ENCODE data around the gene DTWD1. TPM values are rescaled to one million over a fixed set of nuclear protein-coding genes. Genes with fewer than 3 reads are reported as not detected.
A peak's percentile ranks its signal among the peaks of the same experiment; 100 is the strongest.

Gene DTWD1
- total and polyA plus RNA-seq, 9 of the 15 experiments (the other 6 are each of a cell fraction or from before 2014, with no cell fraction given), result 23.1 to 76.4 (median 36.5) TPM

DNA sequence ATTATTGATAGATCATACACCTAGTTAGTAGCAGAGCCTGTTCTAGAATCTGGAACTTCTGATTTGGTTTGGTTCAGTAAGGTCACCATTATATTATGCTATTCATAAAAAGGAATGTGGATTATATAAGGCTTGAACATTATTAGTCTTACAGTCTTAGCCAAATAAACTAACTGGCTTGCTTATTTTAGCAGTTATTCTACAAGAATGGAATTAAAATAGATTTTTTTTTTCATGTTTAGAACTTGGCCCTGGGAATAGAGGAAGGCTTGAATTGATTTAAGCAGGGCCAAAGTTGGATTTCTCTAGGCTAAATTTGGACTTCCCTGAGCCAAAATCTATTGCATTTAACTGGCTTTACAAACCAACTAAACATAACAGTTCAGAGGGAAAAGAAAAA is 24.4 kb downstream of the DTWD1 start:
- no peak overlapping the region for H3K9ac ChIP-seq (ENCODE audit: insufficient read depth in 1 of 2, low read depth in 2 of 2, low read length in 2 of 2)
- TF ChIP-seq, protein P1, sequence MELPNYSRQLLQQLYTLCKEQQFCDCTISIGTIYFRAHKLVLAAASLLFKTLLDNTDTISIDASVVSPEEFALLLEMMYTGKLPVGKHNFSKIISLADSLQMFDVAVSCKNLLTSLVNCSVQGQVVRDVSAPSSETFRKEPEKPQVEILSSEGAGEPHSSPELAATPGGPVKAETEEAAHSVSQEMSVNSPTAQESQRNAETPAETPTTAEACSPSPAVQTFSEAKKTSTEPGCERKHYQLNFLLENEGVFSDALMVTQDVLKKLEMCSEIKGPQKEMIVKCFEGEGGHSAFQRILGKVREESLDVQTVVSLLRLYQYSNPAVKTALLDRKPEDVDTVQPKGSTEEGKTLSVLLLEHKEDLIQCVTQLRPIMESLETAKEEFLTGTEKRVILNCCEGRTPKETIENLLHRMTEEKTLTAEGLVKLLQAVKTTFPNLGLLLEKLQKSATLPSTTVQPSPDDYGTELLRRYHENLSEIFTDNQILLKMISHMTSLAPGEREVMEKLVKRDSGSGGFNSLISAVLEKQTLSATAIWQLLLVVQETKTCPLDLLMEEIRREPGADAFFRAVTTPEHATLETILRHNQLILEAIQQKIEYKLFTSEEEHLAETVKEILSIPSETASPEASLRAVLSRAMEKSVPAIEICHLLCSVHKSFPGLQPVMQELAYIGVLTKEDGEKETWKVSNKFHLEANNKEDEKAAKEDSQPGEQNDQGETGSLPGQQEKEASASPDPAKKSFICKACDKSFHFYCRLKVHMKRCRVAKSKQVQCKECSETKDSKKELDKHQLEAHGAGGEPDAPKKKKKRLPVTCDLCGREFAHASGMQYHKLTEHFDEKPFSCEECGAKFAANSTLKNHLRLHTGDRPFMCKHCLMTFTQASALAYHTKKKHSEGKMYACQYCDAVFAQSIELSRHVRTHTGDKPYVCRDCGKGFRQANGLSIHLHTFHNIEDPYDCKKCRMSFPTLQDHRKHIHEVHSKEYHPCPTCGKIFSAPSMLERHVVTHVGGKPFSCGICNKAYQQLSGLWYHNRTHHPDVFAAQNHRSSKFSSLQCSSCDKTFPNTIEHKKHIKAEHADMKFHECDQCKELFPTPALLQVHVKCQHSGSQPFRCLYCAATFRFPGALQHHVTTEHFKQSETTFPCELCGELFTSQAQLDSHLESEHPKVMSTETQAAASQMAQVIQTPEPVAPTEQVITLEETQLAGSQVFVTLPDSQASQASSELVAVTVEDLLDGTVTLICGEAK (IDR thresholded peaks at IDR 0.05), result no peak
- TF ChIP-seq, protein P1 (CRISPR knock-in tag; IDR thresholded peaks at IDR 0.05), result no peak
- TF ChIP-seq, protein P2, sequence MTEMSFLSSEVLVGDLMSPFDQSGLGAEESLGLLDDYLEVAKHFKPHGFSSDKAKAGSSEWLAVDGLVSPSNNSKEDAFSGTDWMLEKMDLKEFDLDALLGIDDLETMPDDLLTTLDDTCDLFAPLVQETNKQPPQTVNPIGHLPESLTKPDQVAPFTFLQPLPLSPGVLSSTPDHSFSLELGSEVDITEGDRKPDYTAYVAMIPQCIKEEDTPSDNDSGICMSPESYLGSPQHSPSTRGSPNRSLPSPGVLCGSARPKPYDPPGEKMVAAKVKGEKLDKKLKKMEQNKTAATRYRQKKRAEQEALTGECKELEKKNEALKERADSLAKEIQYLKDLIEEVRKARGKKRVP (CRISPR knock-in tag; IDR thresholded peaks at IDR 0.05), result no peak
- TF ChIP-seq ZNF76 (CRISPR knock-in tag; IDR thresholded peaks at IDR 0.05; ENCODE audit: borderline replicate concordance), result no peak
- TF ChIP-seq, protein P3, sequence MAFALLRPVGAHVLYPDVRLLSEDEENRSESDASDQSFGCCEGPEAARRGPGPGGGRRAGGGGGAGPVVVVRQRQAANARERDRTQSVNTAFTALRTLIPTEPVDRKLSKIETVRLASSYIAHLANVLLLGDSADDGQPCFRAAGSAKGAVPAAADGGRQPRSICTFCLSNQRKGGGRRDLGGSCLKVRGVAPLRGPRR (CRISPR knock-in tag; IDR thresholded peaks at IDR 0.05), result no peak
- no peak for TF ChIP-seq MBD2 (IDR thresholded peaks at IDR 0.05; ENCODE audit: borderline replicate concordance, low read depth)
- TF ChIP-seq ZNF133 (CRISPR knock-in tag; IDR thresholded peaks at IDR 0.05), result no peak
- TF ChIP-seq MXI1 (IDR thresholded peaks at IDR 0.05; ENCODE audit: low read depth, low read length), result no peak
- TF ChIP-seq DIDO1 (tag; IDR thresholded peaks at IDR 0.05; ENCODE audit: low read depth), result no peak
- no peak for TF ChIP-seq IRF2 (CRISPR knock-in tag; IDR thresholded peaks at IDR 0.05)
- no peak for TF ChIP-seq ZNF175 (CRISPR knock-in tag; IDR thresholded peaks at IDR 0.05; ENCODE audit: low read depth)
- TF ChIP-seq, protein P4, sequence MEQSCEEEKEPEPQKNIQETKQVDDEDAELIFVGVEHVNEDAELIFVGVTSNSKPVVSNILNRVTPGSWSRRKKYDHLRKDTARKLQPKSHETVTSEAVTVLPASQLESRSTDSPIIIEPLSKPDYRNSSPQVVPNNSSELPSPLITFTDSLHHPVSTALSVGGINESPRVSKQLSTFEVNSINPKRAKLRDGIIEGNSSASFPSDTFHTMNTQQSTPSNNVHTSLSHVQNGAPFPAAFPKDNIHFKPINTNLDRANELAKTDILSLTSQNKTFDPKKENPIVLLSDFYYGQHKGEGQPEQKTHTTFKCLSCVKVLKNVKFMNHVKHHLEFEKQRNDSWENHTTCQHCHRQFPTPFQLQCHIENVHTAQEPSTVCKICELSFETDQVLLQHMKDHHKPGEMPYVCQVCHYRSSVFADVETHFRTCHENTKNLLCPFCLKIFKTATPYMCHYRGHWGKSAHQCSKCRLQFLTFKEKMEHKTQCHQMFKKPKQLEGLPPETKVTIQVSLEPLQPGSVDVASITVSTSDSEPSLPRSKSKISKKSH (CRISPR knock-in tag; IDR thresholded peaks at IDR 0.05), result no peak

More for the DNA sequence above, 24.4 kb downstream of the DTWD1 start:
- ATAC-seq (no peak), FAIRE-seq (no peak), DNase-seq (ENCODE audit: extremely low read depth in 1 of 4, low spot score in 3 of 4) (no peak)
- POLR2A ChIA-PET, result interaction anchor here (0.6 kb wide), 1 partner anchor 1229 kb away, joined by 3 read pairs; no protein-coding TSS in a partner anchor
- Histone ChIP-seq H3K79me2 (ENCODE audit: control insufficient read depth, insufficient read depth, low read length) (no peaks in the 10 kb centered on the region), H3K9me3 (replicated peaks; ENCODE audit: control insufficient read depth, insufficient read depth, low read depth, low read length) (no peaks in the 10 kb centered on the region), H2AFZ (ENCODE audit: low read depth, low read length) (no peak overlapping the region), H3K27me3 (ENCODE audit: control insufficient read depth in 2 of 2, insufficient read depth in 2 of 2, low read length in 2 of 2) (no peaks in the 10 kb centered on the region), H3K36me3 (ENCODE audit: control insufficient read depth, insufficient read depth, low read length) (peaks cover 4% of the 10 kb centered on the region; the same call in 2 of the 3 replicates), H3K4me1 (replicated peaks in 1 of 2; ENCODE audit: control insufficient read depth in 2 of 2, insufficient read depth in 2 of 2, low read length in 2 of 2) (peaks cover 0 to 6% of the 10 kb centered on the region in 2 experiments; a peak in 3 of 5 replicates), H3K4me3 (no peak overlapping the region), H3K9me1 (ENCODE audit: control insufficient read depth, insufficient read depth, low read length) (no peaks in the 10 kb centered on the region), H3K4me2 (ENCODE audit: insufficient read depth, low read length) (no peak overlapping the region), H3K27ac (ENCODE audit: extremely low read depth, low read depth, low read length) (no peak overlapping the region), H4K20me1 (replicated peaks; ENCODE audit: control insufficient read depth, insufficient read depth, low read length) (no peaks in the 10 kb centered on the region)
- intact Hi-C loops (cut with micrococcal nuclease), result no loop called here
- BruUV-seq (replicated peaks), result TSS peak; percentile 3
- CTCF ChIA-PET (ENCODE audit: low intra/inter-chr PET ratio), result no interaction called here
- in situ Hi-C loops (cut with MboI), result no loop called here
